Spleen (tissue), 11 donors: Measurements from ENCODE around the gene TGFBRAP1. TPM values are rescaled to one million over a fixed set of nuclear protein-coding genes. Genes with fewer than 3 reads are reported as not detected.

ENCODE experiments used
- DNase-seq: peaks from one replicate; pipeline ENCODE4 v3.0.0-alpha.2; 2020
- H3K27ac ChIP-seq, 8 donors: fragments of 200-600 bp; sonication (generic) in 7 of 8; 1 replicate in 4 of 8; 2 replicates in 4 of 8; pipeline versions ENCODE4 v1.5.0 to v1.8.0; 2016 to 2021; ENCODE audit warnings: inconsistent platforms in 4 of 8, mild to moderate bottlenecking in 4 of 8, moderate library complexity in 1 of 8
- H3K27me3 ChIP-seq, 7 donors: fragments of 200-600 bp; sonication (generic) in 6 of 7; replicated peaks in 1 of 7; 1 replicate in 4 of 7; 2 replicates in 3 of 7; pipeline versions ENCODE4 v1.5.0 to v1.8.0; 2016 to 2021; ENCODE audit warnings: inconsistent platforms in 3 of 7, mild to moderate bottlenecking in 1 of 7
- H3K36me3 ChIP-seq, 6 donors: fragments of 200-600 bp; sonication (generic) in 5 of 6; 1 replicate in 4 of 6; 2 replicates in 2 of 6; pipeline versions ENCODE4 v1.5.0 to v1.8.0; 2016 to 2021; ENCODE audit warnings: inconsistent platforms in 2 of 6
- H3K4me1 ChIP-seq, 6 donors: fragments of 200-600 bp; sonication (generic) in 5 of 6; 1 replicate in 3 of 6; 2 replicates in 3 of 6; pipeline versions ENCODE4 v1.5.0 to v1.8.0; 2016 to 2021; ENCODE audit warnings: inconsistent platforms in 3 of 6
- H3K4me3 ChIP-seq, 8 donors: fragments of 200-600 bp; sonication (generic) in 7 of 8; 1 replicate in 4 of 8; 2 replicates in 4 of 8; pipeline versions ENCODE4 v1.5.0 to v1.8.0; 2016 to 2021; ENCODE audit warnings: inconsistent platforms in 4 of 8, mild to moderate bottlenecking in 4 of 8, moderate library complexity in 2 of 8
- H3K9me3 ChIP-seq, 8 donors: fragments of 200-600 bp; sonication (generic) in 7 of 8; 1 replicate in 4 of 8; 2 replicates in 4 of 8; pipeline versions ENCODE4 v1.5.0 to v1.8.0; 2016 to 2021; ENCODE audit warnings: inconsistent platforms in 4 of 8
- CTCF ChIP-seq, 11 experiments: fragments of 200-600 bp in 7 of 11; fragments of 450-650 bp in 4 of 11; sonication (generic) in 4 of 11; IDR thresholded peaks in 8 of 11; conservative IDR thresholded peaks in 3 of 11; 1 replicate in 7 of 11; 2 replicates in 4 of 11; pipeline versions ENCODE4 v1.4.0 to v1.8.0; 2016 to 2021; ENCODE audit warnings: antibody characterized with exemption in 11 of 11, inconsistent platforms in 4 of 11, mild to moderate bottlenecking in 1 of 11
- POLR2A ChIP-seq, 3 donors: fragments of 450-650 bp; IDR thresholded peaks; one replicate each; pipeline ENCODE4 v1.5.1; 2017; ENCODE audit warnings: antibody characterized with exemption in 3 of 3, mild to moderate bottlenecking in 1 of 3
- POLR2AphosphoS5 ChIP-seq, 3 donors: sonication (generic); formaldehyde crosslinking; IDR thresholded peaks; one replicate each; pipeline ENCODE4 v1.5.1; 2017; ENCODE audit warnings: antibody characterized with exemption in 3 of 3
- WGBS, 5 donors: extraction: QIAGEN DNeasy Blood & Tissue Kit in 3 of 5; methylation state at CpG; one replicate each; pipeline versions ENCODE4 v1.1.5 to v1.1.7; 2013 to 2018; 5-methylcytosine and 5-hydroxymethylcytosine counted together
- intact Hi-C: fragments of 100-400 bp; cut with DNase I; formaldehyde crosslinking; loops from one replicate; pipeline ENCODE4 v1.15.0; 2023; ENCODE audit warnings: low total_unique reads
- polyA plus RNA-seq, 3 donors: library from polyadenylated mRNA; stranded (reverse); fragments of 200-250 nt; gene quantifications; one replicate each; pipeline ENCODE4 v1.2.1, GENCODE V29; 2013
- total RNA-seq, 7 donors: library from RNA; depleted of rRNA in 3 of 7; stranded (reverse); fragments of >200 nt in 3 of 7; fragmentation: NEBNext Ultra II Directional in 4 of 7; extraction: Animal tissue kit (Norgen Biotek cat#: 25700) in 4 of 7; gene quantifications; one replicate each; pipeline versions ENCODE4 v1.1.0 to v1.2.1, GENCODE V29; 2016 to 2021
- donor health status: healthy with polysubstance abuse.
- donor health status: DM: no; HTN: no; CAD: no; lungs with moderate emphysema.
- donor health status: DM: no; HTN: no; CAD: no.
- donor health status: Bipolar disorder and iron deficiency.
- donor health status: healthy.
- donor health status: DM: no; HTN: no; CAD: no.
- donor health status: DM: yes; HTN: yes; CAD: no.

TGFBRAP1 gene
- total and polyA plus RNA-seq, 10 donors, result 4.6 to 32.7 (median 21.8) TPM

- H3K4me1 ChIP-seq, result peaks cover 0 to 6% (median 0%) of the 10 kb centered on the region in 6 donors
- TF ChIP-seq POLR2A (IDR thresholded peaks at IDR 0.05) (no peak), POLR2AphosphoS5 (IDR thresholded peaks at IDR 0.05) (no peak), CTCF (IDR thresholded peaks at IDR 0.05 in 8 of 11, conservative IDR thresholded peaks at IDR 0.05 in 3 of 11) (no peak)
- no peaks in the 10 kb centered on the region for H3K9me3 ChIP-seq
- DNase-seq, result no peak
- H3K27me3 ChIP-seq, result no peaks in the 10 kb centered on the region
- H3K4me3 ChIP-seq, result no peak overlapping the region
- H3K27ac ChIP-seq, result no peak overlapping the region
- peaks cover 4 to 100% (median 68%) of the 10 kb centered on the region in 6 donors for H3K36me3 ChIP-seq
- intact Hi-C loops, result loop anchor here (10.0 kb wide), 1 partner anchor 179 kb away; no protein-coding TSS in a partner anchor
- 88 to 92% (median 89%) methylated on average over 6 of the region's 6 CpGs for WGBS, 5 donors
These were observed 35.5 kb downstream of the TGFBRAP1 start for GRCh38 chr2:105294046-105294445.

- H3K9me3 ChIP-seq, result no peaks in the 10 kb centered on the region
- peaks cover 0 to 6% (median 0%) of the 10 kb centered on the region in 6 donors for H3K4me1 ChIP-seq
- peaks cover 4 to 100% (median 50%) of the 10 kb centered on the region in 6 donors for H3K36me3 ChIP-seq
- DNase-seq, result no peak
- WGBS, 5 donors, result 83 to 98% (median 94%) methylated on average over 2 of the region's 2 CpGs
- no peak for TF ChIP-seq POLR2AphosphoS5 (IDR thresholded peaks at IDR 0.05)
- TF ChIP-seq CTCF (IDR thresholded peaks at IDR 0.05 in 8 of 11, conservative IDR thresholded peaks at IDR 0.05 in 3 of 11), result no peak
- TF ChIP-seq POLR2A (IDR thresholded peaks at IDR 0.05), result no peak
- intact Hi-C loops, result loop anchor here (10.0 kb wide), 1 partner anchor 177 kb away; no protein-coding TSS in a partner anchor
- H3K27ac ChIP-seq, result no peak overlapping the region
- H3K27me3 ChIP-seq, result no peaks in the 10 kb centered on the region
- H3K4me3 ChIP-seq, result no peak overlapping the region
These were observed 37.6 kb downstream of the TGFBRAP1 start for GRCh38 chr2:105291981-105292380.

GRCh38 chr2:105290981-105291660 is 38.4 kb downstream of the TGFBRAP1 start:
- intact Hi-C loops, result loop anchor here (10.0 kb wide), 1 partner anchor 176 kb away; no protein-coding TSS in a partner anchor
- 80 to 97% (median 94%) methylated on average over 6 of the region's 6 CpGs for WGBS, 5 donors
- Histone ChIP-seq H3K27ac (no peak overlapping the region), H3K9me3 (no peaks in the 10 kb centered on the region), H3K36me3 (peaks cover 4 to 100% (median 47%) of the 10 kb centered on the region in 6 donors), H3K4me1 (peaks cover 0 to 6% (median 0%) of the 10 kb centered on the region in 6 donors), H3K4me3 (no peak overlapping the region), H3K27me3 (no peaks in the 10 kb centered on the region)
- no peak for DNase-seq
- no peak for TF ChIP-seq POLR2A (IDR thresholded peaks at IDR 0.05)
- TF ChIP-seq POLR2AphosphoS5 (IDR thresholded peaks at IDR 0.05), result no peak
- TF ChIP-seq CTCF (IDR thresholded peaks at IDR 0.05 in 8 of 11, conservative IDR thresholded peaks at IDR 0.05 in 3 of 11), result no peak

- Histone ChIP-seq H3K9me3 (no peaks in the 10 kb centered on the region), H3K4me3 (no peak overlapping the region), H3K27me3 (no peaks in the 10 kb centered on the region), H3K4me1 (no peaks in the 10 kb centered on the region), H3K36me3 (peaks cover 4 to 100% (median 61%) of the 10 kb centered on the region in 6 donors), H3K27ac (no peak overlapping the region)
- no peak for DNase-seq
- WGBS, 5 donors, result 72 to 95% (median 77%) methylated on average over 7 of the region's 7 CpGs
- TF ChIP-seq POLR2AphosphoS5 (IDR thresholded peaks at IDR 0.05), result no peak
- intact Hi-C loops, result no loop called here
These were observed 41.4 kb downstream of the TGFBRAP1 start for GRCh38 chr2:105288133-105288532.
